Measurements from ENCODE around the gene LRRTM4.

DNA sequence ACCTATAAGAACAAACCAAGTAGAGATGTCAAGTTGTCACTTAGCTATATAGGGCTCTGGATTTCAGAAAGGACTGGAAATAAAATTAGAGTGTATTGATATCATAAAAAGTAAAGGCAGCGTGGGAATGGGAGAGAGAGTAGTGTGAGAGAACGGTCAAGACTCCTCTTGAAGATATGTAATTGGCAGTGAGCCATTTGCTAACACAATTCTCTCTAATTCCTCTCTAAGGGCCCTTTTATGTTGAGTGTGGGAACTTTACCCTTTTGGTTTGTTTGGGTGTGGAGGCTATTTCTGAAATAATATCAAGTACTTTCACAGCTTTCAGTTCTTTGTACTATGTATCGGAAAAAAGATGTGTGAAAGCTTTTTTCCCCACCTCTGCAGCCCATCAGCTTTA, 196.8 kb downstream of the LRRTM4 start:
- TF ChIP-seq, protein P1, sequence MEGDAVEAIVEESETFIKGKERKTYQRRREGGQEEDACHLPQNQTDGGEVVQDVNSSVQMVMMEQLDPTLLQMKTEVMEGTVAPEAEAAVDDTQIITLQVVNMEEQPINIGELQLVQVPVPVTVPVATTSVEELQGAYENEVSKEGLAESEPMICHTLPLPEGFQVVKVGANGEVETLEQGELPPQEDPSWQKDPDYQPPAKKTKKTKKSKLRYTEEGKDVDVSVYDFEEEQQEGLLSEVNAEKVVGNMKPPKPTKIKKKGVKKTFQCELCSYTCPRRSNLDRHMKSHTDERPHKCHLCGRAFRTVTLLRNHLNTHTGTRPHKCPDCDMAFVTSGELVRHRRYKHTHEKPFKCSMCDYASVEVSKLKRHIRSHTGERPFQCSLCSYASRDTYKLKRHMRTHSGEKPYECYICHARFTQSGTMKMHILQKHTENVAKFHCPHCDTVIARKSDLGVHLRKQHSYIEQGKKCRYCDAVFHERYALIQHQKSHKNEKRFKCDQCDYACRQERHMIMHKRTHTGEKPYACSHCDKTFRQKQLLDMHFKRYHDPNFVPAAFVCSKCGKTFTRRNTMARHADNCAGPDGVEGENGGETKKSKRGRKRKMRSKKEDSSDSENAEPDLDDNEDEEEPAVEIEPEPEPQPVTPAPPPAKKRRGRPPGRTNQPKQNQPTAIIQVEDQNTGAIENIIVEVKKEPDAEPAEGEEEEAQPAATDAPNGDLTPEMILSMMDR (IDR thresholded peaks at IDR 0.05 in 2 of 3, conservative IDR thresholded peaks at IDR 0.05 in 1 of 3; ENCODE audit: control insufficient read depth in 2 of 3, extremely low read depth in 1 of 3, insufficient read depth in 1 of 3, low read depth in 3 of 3, low read length in 3 of 3): no peak
- no peak for TF ChIP-seq SP1 (IDR thresholded peaks at IDR 0.05; ENCODE audit: low read depth, low read length)
- no peak for TF ChIP-seq POLR2AphosphoS5 (IDR thresholded peaks at IDR 0.05; ENCODE audit: low read length)
- no peak for TF ChIP-seq MYC (IDR thresholded peaks at IDR 0.05; ENCODE audit: insufficient read depth, insufficient read length, insufficient replicate concordance, low read length, severe bottlenecking)
- no peak for TF ChIP-seq POLR2A (IDR thresholded peaks at IDR 0.05; ENCODE audit: low read depth, low read length)
- TF ChIP-seq IKZF1 (conservative IDR thresholded peaks at IDR 0.05): no peak
- TF ChIP-seq ZNF24 (IDR thresholded peaks at IDR 0.05): no peak
- TF ChIP-seq HDAC2 (IDR thresholded peaks at IDR 0.05): no peak
- no peak for TF ChIP-seq PML (IDR thresholded peaks at IDR 0.05; ENCODE audit: low read length)
- no peak for TF ChIP-seq SIN3A (IDR thresholded peaks at IDR 0.05; ENCODE audit: low read depth, low read length)
- no peak for TF ChIP-seq RAD51 (IDR thresholded peaks at IDR 0.05)

Measured in GM12878 (cell line).